Natural killer cell treated with Interleukin-12 subunit alpha and Interleukin-12 subunit beta and Interleukin-15 and Interleukin-18, amount 100 ng/mL, for 72 hours (primary cell): ENCODE data around the gene QRICH1. TPM values are rescaled to one million over a fixed set of nuclear protein-coding genes. Genes with fewer than 3 reads are reported as not detected.

Source experiments
- ATAC-seq, 2 donors: fragments of 150-1000 bp; cut with Tn5 transposase in 1 of 2; sonication (Bioruptor Pico), chemical (Tn5 transposase) in 1 of 2; 2 replicates each; pipeline ENCODE4 v1.10.0; 2021
- DNase-seq: peaks from one replicate; pipeline ENCODE4 v3.0.0; 2022; ENCODE audit warnings: low spot score
- H3K27ac Mint-ChIP-seq, 2 donors: 1 replicate in 1 of 2; 2 replicates in 1 of 2; pipeline ENCODE4 v1.8.0; 2022; ENCODE audit warnings: mixed read lengths in 2 of 2, mild to moderate bottlenecking in 1 of 2, moderate library complexity in 1 of 2
- H3K27me3 Mint-ChIP-seq, 2 donors: 1 replicate in 1 of 2; 2 replicates in 1 of 2; pipeline ENCODE4 v1.8.0; 2022; ENCODE audit warnings: mixed read lengths in 2 of 2
- H3K36me3 Mint-ChIP-seq: one replicate; pipeline ENCODE4 v1.8.0; 2022; ENCODE audit warnings: mixed read lengths
- H3K4me1 Mint-ChIP-seq, 2 donors: 1 replicate in 1 of 2; 2 replicates in 1 of 2; pipeline ENCODE4 v1.8.0; 2022; ENCODE audit warnings: low read depth in 2 of 2, mixed read lengths in 2 of 2, mild to moderate bottlenecking in 1 of 2
- H3K4me3 Mint-ChIP-seq: one replicate; pipeline ENCODE4 v1.8.0; 2022; ENCODE audit warnings: mixed read lengths
- H3K9me3 Mint-ChIP-seq: 2 replicates; pipeline ENCODE4 v1.8.0; 2022; ENCODE audit warnings: mixed read lengths
- total RNA-seq, 2 donors: library from RNA; stranded (reverse); gene quantifications; one replicate each; pipeline ENCODE4 v1.2.3, GENCODE V29; 2022

The QRICH1 gene
- total RNA-seq, 2 donors from 2014 or later = 127 to 145 TPM

DNA sequence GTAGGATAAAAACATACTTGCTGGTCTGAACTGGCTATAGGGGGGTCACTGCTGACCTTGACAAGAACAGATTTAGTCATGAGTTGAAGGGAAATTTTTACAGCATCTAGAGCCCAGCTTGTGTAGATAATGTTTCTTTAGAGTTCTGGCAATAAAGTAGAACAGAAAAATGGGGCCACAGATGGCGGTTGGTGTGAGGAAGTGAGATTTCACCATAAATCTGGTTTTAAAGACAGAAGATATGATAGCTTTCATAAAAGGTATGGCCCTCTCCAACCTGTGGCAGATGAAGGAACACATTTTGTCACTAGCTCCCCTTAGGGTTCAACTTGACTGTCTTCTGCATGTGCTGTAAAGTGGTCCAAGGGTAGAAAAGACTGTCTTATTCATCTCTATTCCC, 40.3 kb downstream of the QRICH1 start:
- Mint-ChIP-seq H3K4me1 (peaks cover 0 to 13% of the 10 kb centered on the region in 2 donors), H3K9me3 (no peaks in the 10 kb centered on the region), H3K4me3 (no peak overlapping the region), H3K36me3 (peaks cover 20% of the 10 kb centered on the region), H3K27ac (no peak overlapping the region), H3K27me3 (no peaks in the 10 kb centered on the region)
- DNase-seq (no peak), ATAC-seq (no peak)

DNA sequence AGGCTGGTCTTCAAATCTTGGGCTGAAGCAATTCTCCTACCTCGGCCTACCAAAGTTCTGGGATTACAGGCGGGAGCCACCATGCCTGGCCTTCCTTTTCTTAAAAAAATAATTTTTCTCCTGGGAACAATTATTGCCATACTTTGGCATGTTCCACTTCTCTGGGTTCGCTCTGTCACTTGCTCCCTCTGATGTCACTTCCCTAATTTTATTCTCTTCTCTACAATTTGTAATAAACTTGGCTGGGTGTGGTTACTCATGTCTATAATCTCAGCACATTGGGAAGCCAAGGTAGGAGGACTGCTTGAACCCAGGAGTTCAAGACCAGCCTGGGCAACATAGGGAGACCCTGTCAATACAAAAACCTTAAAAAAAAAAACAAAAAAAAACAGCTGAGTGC, 58.6 kb downstream of the QRICH1 start:
- H3K4me3 Mint-ChIP-seq = no peak overlapping the region
- no peak overlapping the region for H3K27ac Mint-ChIP-seq
- no peaks in the 10 kb centered on the region for H3K27me3 Mint-ChIP-seq
- DNase-seq (no peak), ATAC-seq (no peak)
- peaks cover 0 to 3% of the 10 kb centered on the region in 2 donors for H3K4me1 Mint-ChIP-seq
- peaks cover 23% of the 10 kb centered on the region for H3K36me3 Mint-ChIP-seq
- H3K9me3 Mint-ChIP-seq = no peaks in the 10 kb centered on the region

DNA sequence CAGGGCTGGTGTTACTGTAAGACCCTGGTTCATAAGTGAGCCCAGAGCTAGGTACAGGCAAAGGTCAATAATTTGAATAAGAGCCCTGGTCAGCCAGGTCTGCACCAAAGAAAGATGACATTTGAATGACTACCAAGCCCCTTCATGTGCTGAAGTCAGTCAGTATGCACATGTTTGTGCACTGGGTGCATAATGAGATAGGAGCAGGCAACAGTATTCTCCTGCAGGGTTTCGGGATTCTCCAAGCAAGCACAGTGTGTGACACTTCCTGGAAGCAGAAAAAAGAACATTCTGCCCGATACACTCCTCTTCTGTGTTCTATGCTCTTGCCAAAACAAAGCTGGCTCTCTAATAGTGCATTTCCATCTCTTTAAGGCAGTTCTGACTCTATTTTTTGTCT, 59.2 kb downstream of the QRICH1 start:
- Mint-ChIP-seq H3K27ac (no peak overlapping the region), H3K36me3 (peaks cover 23% of the 10 kb centered on the region), H3K4me3 (no peak overlapping the region), H3K27me3 (no peaks in the 10 kb centered on the region), H3K4me1 (peaks cover 1 to 3% of the 10 kb centered on the region in 2 donors), H3K9me3 (no peaks in the 10 kb centered on the region)
- DNase-seq (no peak), ATAC-seq (no peak)

DNA sequence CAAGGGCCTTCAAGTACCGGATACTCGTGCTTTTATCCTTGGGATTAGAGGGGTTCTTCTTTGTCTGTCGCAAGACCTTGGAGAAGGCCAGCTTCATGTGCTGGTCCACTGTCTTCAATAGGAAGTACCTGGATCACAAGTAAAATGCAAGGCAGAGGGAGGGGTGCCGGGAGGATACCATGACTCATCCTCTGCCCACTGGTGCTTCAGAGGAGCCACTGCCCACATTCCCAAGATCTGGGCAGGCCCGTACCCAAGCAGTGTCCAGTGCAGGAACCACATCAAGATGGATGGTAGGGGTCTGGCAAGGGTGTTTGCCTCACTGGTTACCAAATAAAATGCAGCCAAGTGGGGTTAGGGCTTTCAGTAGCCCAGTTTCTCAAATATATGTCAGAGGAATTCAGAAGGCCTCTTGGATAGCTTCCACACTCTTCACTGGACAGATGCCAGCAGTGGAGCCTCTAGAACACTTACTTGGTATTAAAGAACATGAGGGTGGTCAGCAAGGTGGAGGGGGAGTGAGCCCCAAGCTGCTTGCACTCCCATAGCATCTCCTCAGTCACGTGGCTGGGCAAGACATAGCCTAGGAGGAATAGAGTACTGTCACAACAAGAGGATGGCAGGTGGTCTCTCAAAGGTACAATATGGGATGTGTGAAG, 61.1 kb downstream of the QRICH1 start:
- no peak for ATAC-seq
- Mint-ChIP-seq H3K36me3 (peaks cover 32% of the 10 kb centered on the region), H3K27ac (no peak overlapping the region), H3K27me3 (no peaks in the 10 kb centered on the region), H3K4me3 (no peak overlapping the region), H3K4me1 (peaks cover 19 to 20% of the 10 kb centered on the region in 2 donors), H3K9me3 (no peaks in the 10 kb centered on the region)
- no peak for DNase-seq

DNA sequence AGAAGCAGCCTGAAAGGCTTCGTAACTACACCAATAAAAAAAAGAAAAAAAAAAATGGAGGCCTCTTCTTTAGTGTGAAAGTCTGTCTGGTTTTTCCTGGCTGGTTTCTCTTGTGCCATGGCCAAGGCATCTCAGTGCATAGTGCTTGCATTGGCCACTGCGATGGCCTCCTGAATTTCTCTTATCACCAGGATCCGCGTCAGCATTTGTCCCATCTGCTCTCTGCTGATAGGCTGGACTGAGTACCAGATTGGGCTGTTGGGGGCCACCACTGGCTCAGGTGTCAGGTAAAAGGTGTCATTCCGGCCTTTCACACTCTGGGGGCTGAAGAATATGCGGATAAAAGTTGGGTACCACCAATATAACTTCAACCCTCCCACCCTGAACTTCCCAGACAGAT, 63.5 kb downstream of the QRICH1 start:
- no peaks in the 10 kb centered on the region for H3K9me3 Mint-ChIP-seq
- H3K27ac Mint-ChIP-seq = peak overlapping the region in 1 of 2 donors; percentile 99
- H3K4me1 Mint-ChIP-seq = peaks cover 31 to 35% of the 10 kb centered on the region in 2 donors
- H3K4me3 Mint-ChIP-seq = no peak overlapping the region
- no peaks in the 10 kb centered on the region for H3K27me3 Mint-ChIP-seq
- H3K36me3 Mint-ChIP-seq = peaks cover 35% of the 10 kb centered on the region
- no peak for DNase-seq
- no peak for ATAC-seq

DNA sequence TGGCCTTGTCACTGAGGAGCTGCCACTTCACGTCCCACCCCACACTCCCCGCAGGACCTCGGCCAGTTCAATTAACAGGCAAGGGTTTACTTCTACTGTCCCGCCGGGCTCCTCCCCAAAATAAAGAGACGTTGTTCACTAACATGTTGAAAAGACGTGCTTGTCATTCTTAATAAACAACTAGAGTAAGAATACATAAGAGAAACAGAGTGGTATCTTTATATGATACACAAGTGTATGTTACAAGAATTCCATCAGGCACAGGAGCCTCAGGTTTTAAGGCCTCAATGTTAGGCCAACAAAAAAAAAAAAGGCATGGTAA, 64.3 kb downstream of the QRICH1 start:
- DNase-seq (no peak), ATAC-seq (no peak)
- H3K4me3 Mint-ChIP-seq = peak overlapping the region; percentile 94
- H3K27me3 Mint-ChIP-seq = no peaks in the 10 kb centered on the region
- peaks cover 35 to 38% of the 10 kb centered on the region in 2 donors for H3K4me1 Mint-ChIP-seq
- H3K36me3 Mint-ChIP-seq = peaks cover 30% of the 10 kb centered on the region
- H3K9me3 Mint-ChIP-seq = no peaks in the 10 kb centered on the region
- peak overlapping the region; percentile 88 to 99 for H3K27ac Mint-ChIP-seq

DNA sequence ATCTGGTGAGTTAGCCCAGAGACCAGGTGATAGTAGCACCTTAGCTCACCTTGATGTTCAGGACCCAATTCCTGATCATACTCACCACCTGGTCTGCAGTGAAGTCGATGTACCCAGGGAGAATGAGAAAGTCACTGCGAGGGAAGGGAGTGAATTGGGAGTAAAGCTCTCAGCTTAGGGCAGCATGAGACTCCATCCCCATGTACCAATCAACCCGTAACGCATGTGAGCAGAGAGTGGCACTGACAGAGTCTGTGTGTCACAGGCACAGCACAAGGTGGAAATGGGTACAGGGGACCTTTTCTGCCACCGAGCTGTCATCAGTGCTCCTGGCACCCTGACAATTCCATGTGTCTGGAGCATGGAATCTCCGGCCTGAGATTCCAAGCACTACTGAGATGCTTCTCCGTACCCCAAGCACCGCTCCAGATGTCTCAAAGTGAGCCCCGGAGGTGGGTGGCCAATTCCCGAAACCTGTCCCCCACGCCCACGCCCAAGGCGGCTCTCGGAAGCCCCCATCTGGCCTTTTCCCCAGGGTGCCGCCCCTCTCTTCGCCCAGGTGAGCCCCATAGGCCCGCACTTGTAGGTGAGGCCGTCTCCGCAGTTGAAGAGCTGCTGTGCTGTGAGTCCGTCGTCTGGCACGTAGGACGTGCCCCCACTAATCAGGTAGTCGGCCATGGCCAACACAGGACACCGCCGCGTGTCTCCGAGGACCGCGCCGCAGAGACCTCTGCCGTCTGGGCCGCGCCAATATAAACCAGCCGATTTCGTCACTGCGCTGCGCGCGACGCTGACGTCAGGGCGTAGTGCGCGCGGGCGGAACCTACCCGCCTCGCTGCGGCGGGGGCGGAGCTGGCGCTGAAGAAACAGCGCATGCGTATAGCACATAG, 65.0 kb downstream of the QRICH1 start, which contains the start of gene IMPDH2:
IMPDH2 (minus strand) TSS at position 726 of the 890 bp plus-strand sequence; CDS start at position 678, 48 bp downstream.
- H3K4me3 Mint-ChIP-seq = peak within 1 kb of the TSS; percentile 94
- H3K27ac Mint-ChIP-seq = peak within 1 kb of the TSS; percentile 88 to 99
- ATAC-seq (peak; percentile 98), DNase-seq (peak; percentile 96)
- H3K4me1 Mint-ChIP-seq = peaks cover 35 to 38% of the 10 kb centered on the region in 2 donors
- H3K36me3 Mint-ChIP-seq = peaks cover 34% of the 10 kb centered on the region
- H3K27me3 Mint-ChIP-seq = no peaks in the 10 kb centered on the region
- no peaks in the 10 kb centered on the region for H3K9me3 Mint-ChIP-seq

DNA sequence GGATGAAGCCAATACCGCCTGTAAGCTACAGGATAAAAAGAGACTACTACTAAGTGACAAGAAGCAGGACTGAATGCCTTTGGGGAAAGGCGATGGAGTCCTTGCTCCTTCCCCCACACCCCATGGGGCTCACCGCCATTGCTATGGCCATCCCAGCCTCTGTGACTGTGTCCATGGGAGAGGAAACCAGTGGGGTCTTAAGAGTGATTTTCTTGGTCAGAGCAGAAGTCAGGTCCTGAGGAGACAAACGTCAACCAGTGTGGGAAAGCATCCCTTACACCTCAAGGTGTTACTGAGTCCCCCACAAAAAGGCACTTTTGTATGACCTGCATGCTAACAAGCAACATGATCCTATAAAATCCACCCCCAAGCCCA, 65.6 kb downstream of the QRICH1 start:
- ATAC-seq = no peak
- no peak for DNase-seq
- peak overlapping the region; percentile 94 for H3K4me3 Mint-ChIP-seq
- H3K36me3 Mint-ChIP-seq = peaks cover 34% of the 10 kb centered on the region
- no peaks in the 10 kb centered on the region for H3K9me3 Mint-ChIP-seq
- peaks cover 39 to 40% of the 10 kb centered on the region in 2 donors for H3K4me1 Mint-ChIP-seq
- H3K27me3 Mint-ChIP-seq = no peaks in the 10 kb centered on the region
- H3K27ac Mint-ChIP-seq = peak overlapping the region; percentile 88 to 99

DNA sequence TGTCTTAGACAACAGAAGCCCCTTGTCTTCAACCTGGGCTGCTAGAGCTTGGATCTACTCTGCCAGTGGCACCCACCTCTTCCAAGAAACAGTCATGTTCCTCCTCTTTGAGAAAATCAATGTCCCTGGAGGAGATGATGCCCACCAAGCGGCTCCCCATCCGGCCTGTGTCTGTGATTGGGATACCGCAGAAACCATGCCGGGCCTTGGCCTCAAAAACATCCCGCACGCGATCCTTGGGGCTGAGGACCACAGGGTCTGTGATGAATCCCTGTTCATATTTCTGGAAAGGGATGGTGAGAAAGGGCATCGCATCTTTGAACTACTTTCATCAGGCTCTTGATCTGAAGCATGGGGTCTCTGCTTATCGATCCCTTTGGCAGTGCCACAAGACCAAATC, 66.2 kb downstream of the QRICH1 start:
- Mint-ChIP-seq H3K4me1 (peaks cover 44% of the 10 kb centered on the region in 2 donors), H3K9me3 (no peaks in the 10 kb centered on the region), H3K27ac (peak overlapping the region; percentile 88 to 99), H3K27me3 (no peaks in the 10 kb centered on the region), H3K4me3 (peak overlapping the region; percentile 94), H3K36me3 (peaks cover 34% of the 10 kb centered on the region)
- DNase-seq (no peak), ATAC-seq (no peak)

DNA sequence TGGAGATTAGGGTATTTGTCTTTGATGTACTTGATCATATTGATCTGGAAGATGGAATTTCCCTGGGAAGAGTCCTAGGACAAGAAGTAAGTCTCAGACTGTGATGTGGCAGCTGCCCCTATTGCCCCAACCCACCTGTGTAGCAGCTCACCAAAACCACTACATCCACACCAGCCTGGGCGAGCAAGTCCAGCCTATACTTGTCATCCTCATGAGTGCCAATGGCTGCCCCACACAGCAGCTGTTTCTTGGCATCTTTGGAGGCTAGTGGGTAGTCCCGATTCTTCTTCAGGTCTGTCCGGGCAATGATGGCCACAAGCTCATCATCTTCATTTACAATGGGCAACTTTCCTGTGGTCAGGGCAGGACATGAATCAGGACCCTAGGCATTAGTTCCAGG, 67.3 kb downstream of the QRICH1 start:
- no peak for ATAC-seq
- H3K27ac Mint-ChIP-seq = peak overlapping the region; percentile 88 to 99
- H3K36me3 Mint-ChIP-seq = peaks cover 25% of the 10 kb centered on the region
- no peaks in the 10 kb centered on the region for H3K27me3 Mint-ChIP-seq
- peaks cover 44 to 48% of the 10 kb centered on the region in 2 donors for H3K4me1 Mint-ChIP-seq
- peak overlapping the region; percentile 94 for H3K4me3 Mint-ChIP-seq
- no peaks in the 10 kb centered on the region for H3K9me3 Mint-ChIP-seq
- DNase-seq = no peak

DNA sequence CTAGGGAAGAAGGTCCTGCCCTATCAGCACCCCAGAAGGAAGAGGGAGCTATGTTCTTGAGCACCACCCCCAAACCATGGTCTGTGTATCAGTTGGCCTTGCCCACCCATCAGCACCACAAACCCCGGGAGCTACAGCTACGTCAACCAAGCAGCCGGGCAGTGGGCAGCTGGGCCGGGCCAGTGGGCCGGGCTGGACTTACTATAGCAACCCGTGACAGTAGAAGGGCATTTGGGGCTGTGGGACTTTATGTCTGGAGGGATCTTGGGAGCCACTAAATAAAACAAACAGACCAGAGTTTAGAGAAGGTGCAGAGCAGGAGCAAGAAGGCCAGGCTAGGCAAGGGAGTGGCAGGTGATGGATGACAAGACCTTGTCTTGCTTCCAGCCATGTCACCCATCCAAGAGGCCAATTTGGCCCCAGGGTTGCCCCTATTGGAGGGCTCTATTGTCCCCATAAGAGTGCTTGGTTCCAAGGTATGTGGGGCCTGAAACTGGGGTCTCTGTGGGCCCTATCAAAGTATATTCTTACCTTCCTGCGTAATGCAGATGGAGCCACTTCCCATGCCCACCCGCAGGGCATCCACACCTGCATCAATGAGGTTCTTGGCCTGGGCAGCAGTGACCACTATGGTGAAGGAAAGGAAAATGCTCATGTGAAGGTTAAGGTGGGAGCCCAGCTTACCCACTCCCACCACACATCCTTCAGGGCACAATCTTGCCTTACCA, 67.9 kb downstream of the QRICH1 start:
- Mint-ChIP-seq H3K27me3 (no peaks in the 10 kb centered on the region), H3K36me3 (peaks cover 22% of the 10 kb centered on the region), H3K4me1 (peaks cover 47 to 53% of the 10 kb centered on the region in 2 donors), H3K9me3 (no peaks in the 10 kb centered on the region), H3K4me3 (peak overlapping the region; percentile 94), H3K27ac (peak overlapping the region in 1 of 2 donors; percentile 31)
- ATAC-seq (no peak), DNase-seq (no peak)

DNA sequence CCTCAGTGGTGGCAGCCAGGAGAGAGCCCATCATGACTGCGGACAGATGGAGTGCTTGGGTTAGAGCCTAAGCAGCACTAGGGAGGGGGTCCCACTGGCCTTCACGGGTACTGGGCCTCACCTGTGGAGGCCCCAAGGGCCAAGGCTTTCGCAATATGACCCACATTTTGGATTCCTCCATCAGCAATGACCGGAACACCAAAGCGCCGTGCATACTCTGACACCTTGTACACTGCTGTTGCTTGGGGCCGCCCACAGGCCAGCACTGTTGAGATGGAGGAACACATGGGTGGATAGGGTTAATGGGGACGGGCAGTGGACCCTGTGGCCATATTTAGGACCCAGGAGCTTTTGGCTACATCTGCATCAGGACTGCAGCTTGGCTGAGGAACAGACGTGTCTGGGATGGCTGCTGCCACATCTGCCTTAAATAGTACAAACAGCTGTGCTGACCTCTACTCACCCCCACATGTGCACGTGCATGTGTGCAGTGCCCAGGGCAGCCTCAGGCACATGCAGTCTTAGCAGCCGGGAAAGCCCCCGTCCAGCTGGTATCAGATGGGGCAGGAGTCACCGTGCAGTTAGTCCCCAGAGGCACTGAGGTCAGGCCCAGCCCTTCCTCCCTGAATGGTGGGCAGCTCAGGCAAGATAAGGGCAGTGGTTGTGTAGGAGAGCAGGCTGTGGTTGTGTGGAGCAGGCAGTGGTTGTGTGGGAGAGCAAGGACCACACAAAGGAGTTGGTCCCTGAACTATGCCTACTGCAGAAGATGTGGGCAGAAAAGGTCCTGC, 68.7 kb downstream of the QRICH1 start:
- ATAC-seq (no peak), DNase-seq (no peak)
- Mint-ChIP-seq H3K36me3 (peaks cover 22% of the 10 kb centered on the region), H3K4me1 (peaks cover 47 to 53% of the 10 kb centered on the region in 2 donors), H3K9me3 (no peaks in the 10 kb centered on the region), H3K4me3 (peak overlapping the region; percentile 45), H3K27ac (peak overlapping the region in 1 of 2 donors; percentile 31), H3K27me3 (no peaks in the 10 kb centered on the region)

DNA sequence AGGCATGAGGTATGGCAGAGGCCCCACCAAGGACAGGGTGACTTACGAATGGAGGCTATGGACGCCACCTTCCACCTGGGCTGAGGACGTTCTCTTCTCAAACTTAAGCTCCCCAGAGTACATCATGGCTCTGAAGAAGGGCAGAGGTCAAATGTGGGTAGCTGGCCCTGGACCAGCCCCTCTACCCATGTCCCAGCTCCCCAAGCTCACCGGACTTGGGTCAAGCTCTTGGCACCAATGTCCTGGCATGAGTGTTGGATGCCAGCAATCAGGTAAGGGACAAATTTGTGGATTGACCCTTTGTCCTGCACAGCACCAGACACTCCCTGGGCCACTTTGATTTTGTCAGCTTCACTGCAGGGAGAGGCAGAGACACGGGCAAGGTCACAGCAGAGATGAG, 69.4 kb downstream of the QRICH1 start:
- Mint-ChIP-seq H3K4me3 (peak overlapping the region; percentile 34), H3K4me1 (peaks cover 45 to 49% of the 10 kb centered on the region in 2 donors), H3K36me3 (peaks cover 22% of the 10 kb centered on the region)

More for the DNA sequence above, 69.4 kb downstream of the QRICH1 start:
- DNase-seq (no peak), ATAC-seq (no peak)
- Mint-ChIP-seq H3K9me3 (no peaks in the 10 kb centered on the region), H3K27me3 (no peaks in the 10 kb centered on the region), H3K27ac (peak overlapping the region; percentile 86 to 92)
